Activated naive CD4-positive, alpha-beta T cell (primary cell): ENCODE results near the gene CCDC191.

ENCODE experiments used
- DNase-seq, 4 experiments: peaks; one replicate each; lab custom pipeline; 2025; lab: John Stamatoyannopoulos, UW

The CCDC191 gene

GRCh38 chr3:114056130-114057010 is at the start of gene CCDC191, which contains the start of gene QTRT2:
CCDC191 (minus strand) TSS chr3:114056526; CDS start chr3:114056466, 60 bp downstream.
QTRT2 (plus strand) TSS chr3:114056737; CDS start chr3:114065258, 8,521 bp downstream.
- peak; percentile 88 to 96 (median 90) for DNase-seq

DNA sequence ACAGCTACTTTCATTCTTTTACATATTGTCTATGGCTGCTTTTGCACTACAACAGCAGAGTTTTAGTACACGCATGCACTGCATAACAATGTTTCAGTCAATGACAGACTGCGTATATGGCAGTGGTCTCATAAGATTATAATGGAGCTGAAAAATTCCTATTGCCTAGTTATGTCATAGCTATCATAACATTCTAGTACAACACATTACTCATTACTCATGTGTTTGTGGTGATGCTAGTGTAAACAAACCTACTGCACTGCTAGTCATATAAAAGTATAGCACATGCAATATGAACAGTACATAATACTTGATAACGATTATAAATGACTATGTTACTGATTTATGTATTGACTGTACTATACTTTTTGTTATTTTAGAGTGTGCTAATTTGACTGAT is 48.1 kb upstream of the CCDC191 start:
- no peak for DNase-seq

GRCh38 chr3:114103858-114104257 is 47.5 kb upstream of the CCDC191 start:
- no peak for DNase-seq

DNA sequence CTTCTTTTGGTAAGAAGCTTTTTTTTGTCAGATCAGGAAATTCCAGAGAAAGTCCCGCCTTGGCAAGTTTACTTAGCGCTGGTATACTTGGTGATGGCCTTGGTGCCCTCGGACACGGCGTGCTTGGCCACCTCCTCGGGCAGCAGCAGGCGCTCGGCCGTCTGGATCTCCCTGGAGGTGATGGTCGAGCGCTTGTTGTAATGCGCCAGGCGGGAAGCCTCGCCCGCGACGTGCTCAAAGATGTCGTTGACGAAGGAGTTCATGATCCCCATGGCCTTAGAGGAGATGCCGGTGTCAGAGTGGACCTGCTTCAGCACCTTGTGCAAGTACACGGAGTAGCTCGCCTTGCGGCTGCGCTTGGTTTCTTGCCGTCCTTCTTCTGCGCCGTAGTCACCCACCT is 46.9 kb upstream of the CCDC191 start:
- no peak for DNase-seq

DNA sequence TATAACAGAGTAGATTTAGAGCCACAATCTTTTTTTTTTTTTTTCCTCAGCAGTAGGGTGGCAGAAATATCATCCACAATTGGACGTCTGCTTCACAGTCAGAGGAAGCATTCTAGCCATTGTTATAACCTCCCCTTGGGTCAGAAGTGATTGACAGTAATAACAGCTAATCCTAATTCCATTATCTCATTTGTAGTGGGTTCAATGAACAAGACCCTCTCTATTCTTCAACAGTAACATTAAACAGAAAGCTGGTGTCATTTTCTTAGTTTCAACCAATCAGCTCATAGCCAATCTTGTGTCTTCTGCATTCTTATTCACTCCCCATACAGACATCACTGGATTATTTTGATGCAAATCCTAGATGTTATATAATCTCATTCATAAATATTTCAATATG is 44.8 kb upstream of the CCDC191 start:
- DNase-seq, result no peak

DNA sequence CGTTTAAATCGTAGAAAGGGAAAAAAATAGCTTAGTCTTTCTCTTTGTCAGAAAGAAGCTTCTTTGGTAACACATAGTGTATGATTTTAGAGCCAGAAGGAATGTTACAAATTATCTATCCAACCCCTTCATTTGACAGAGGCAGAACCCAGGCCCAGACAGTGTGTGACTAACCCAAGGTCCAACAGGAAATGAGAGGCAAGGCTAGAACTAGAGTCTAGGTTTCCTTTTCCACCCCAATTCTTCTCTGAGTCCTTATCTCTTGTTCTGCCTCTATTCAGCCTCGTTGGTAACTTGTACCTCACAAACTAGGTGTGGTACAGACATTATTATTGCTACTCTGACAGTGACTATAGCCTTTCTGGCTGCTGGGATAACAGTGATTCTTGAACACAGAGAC is 39.5 kb upstream of the CCDC191 start:
- DNase-seq, result no peak

GRCh38 chr3:114093596-114093995 is 37.3 kb upstream of the CCDC191 start:
- no peak for DNase-seq

- no peak for DNase-seq
These were observed 36.7 kb upstream of the CCDC191 start for GRCh38 chr3:114093016-114093380.

DNA sequence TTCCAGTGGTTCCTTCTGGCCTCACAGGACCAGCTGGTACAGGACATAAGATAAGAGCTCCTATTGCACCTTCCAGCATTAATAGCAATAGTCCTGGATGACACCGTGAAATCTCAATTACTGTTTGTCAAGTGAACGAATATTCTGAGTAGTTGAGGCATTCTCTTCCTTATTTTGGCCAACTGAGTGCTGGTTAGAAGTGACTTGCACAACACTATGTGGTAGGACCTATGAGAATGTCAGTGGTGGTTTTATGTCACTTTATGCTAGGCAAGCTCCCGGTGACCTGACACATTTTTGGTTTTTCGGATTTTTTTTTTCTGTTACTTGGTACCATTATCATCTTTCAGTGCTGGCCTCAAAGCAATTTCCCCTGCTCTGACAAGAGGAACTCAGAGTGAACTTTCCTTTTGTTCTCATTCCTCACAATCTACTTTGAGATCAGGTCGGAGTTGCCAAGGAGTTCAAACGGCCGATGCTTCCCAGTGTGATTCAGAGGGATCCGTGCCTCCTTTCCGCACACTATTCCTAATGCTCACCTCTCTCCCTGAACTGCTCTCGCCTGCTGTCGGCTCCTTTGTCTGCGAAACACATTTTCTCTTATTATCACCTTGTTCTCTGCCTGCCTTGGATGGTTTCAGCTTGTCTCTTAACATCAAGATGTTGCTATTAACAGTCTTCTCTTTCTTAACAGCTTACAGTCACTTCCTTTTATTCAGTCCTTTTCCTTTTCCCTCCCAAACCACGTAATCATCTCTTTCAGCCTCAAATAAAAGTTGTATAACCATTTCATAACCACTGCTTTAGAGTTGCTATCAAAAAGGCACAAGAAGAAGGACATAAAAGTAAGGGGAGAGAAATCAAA is 36.1 kb upstream of the CCDC191 start:
- DNase-seq, result no peak

DNA sequence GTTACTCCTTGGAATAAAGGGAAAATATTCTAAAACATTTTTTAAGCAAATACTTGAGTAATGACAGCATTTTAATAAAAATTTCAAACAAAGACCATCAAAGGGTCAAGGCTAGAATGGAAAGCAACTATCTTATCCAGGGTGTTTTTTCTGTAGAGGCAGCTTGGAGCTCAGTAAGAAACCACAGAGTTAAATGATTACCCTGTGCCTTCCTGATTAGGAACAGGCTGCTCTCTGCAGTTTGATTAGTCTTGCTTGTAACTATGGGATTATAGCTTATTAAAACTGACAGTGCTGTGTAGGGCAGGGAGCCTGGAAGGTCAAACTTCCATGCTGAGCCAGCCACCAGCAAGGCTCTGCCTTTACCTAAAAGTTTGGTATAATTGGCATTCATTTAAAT is 33.3 kb upstream of the CCDC191 start:
- no peak for DNase-seq

DNA sequence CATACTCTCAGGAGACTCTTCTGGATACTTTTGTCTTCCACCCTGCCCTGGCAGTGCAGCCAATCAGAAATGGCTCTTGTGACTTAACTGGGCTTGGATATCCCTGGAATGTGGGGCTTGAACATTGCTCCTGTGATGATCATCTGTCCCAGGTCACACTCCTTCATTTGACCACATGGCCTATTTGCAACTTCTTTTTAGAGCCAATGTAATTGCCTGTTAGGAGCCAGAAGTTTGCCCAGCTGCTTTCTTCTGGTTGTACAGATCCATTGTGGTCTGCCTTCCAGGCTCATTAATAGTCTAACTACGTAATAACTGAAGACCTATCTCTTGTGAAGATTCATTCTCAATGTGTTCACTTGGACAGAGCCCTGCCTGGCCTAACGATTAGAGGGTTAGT is 30.0 kb upstream of the CCDC191 start:
- no peak for DNase-seq

DNA sequence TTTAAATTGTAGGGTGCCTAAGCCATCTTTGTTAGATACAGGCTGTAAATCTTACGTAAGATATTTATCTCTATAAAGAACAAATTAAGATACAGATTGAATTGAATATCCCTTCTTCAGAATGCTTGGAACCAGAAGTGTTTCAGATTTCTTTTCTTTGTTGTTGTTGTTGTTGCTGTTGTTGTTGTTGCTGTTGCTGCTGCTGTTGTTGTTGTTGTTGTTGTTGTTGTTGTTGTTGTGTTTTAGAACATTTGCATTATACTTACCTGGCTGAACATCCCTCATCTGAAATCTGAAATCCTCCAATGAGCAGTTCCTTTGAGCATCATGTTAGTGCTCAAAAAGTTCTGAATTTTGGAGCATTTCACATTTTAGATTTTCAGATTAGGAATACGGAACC is 26.8 kb upstream of the CCDC191 start:
- no peak for DNase-seq

DNA sequence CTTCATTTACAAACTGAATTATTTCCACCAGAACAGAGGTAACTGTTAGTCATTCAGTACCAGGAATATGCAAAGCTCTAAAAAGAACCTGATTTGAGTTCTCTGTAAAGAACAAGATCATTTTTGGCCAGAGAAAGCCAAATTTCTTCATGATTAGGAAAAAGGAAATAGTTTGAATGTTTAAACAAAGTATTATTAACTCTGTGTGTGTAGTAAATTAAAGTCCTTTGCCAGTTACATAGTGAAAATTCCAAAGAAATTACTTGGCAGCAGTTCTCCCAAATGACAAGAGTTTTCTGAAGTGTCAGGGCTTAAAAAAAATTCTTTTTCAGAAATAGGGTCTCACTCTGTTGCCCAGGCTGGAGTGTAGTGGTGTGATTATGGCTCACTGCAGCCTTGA is 24.7 kb upstream of the CCDC191 start:
- no peak for DNase-seq

DNA sequence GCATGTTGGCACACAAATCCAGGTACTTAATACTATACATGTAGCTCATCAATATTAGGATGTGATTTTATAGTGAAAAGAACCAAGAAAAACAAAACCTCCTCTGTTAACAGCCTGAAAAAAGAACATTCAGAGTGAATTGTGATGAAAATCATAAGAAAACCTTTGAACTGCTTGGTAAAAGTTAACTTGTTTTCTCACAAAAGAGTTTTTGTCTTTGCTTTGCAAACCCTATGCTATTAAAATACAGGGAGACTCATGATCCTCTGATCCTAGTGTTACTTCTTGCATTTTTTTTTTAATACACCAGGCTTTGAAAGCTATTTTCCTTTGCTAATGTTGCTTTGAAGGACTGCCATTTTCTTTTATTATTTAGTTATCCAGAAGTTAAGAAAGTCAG is 23.9 kb upstream of the CCDC191 start:
- DNase-seq, result no peak

- no peak for DNase-seq
These were observed 23.4 kb upstream of the CCDC191 start for GRCh38 chr3:114079761-114080160.

DNA sequence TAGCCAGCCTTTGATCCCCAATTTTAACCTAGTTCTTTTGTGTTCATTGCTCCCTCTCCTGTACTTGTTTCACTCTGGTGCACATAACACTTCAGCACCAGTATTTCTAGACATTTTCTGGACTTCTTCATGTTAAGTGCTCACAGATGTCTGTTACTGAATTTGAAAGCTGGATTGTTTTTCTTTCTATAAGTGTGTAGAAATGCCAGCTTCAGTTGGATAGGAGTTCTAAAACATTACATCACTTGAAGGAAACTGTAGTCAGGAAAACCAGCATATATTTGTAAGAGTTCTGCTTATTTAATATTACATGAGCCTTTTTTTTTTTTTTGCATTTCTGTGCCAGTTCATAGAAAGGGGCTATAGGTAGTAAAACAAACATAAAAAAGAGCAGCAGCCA is 21.8 kb upstream of the CCDC191 start:
- no peak for DNase-seq

GRCh38 chr3:114076711-114077110 is 20.4 kb upstream of the CCDC191 start:
- no peak for DNase-seq

- no peak for DNase-seq
These were observed 15.5 kb upstream of the CCDC191 start for GRCh38 chr3:114071786-114072185.

GRCh38 chr3:114068336-114068735 is 12.0 kb upstream of the CCDC191 start:
- no peak for DNase-seq

DNA sequence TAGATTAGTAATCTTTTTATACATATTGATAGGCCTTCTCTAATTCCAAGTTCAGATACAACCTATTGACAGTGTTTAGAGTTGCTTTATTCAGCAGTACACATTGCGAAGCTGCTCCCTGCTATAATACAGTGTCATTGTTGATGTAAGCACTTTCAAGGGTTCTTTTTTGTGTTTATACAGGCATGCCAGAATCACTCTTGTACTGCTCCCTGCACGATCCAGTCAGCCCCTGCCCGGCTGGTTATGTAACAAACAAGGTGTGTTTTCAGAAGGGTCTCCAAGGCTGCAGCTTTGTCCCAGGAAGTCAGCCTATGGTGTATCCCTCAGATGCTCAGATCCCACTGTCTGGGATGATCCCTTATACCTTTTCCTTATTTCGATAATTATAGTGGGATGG is 11.5 kb upstream of the CCDC191 start:
- DNase-seq, result no peak

DNA sequence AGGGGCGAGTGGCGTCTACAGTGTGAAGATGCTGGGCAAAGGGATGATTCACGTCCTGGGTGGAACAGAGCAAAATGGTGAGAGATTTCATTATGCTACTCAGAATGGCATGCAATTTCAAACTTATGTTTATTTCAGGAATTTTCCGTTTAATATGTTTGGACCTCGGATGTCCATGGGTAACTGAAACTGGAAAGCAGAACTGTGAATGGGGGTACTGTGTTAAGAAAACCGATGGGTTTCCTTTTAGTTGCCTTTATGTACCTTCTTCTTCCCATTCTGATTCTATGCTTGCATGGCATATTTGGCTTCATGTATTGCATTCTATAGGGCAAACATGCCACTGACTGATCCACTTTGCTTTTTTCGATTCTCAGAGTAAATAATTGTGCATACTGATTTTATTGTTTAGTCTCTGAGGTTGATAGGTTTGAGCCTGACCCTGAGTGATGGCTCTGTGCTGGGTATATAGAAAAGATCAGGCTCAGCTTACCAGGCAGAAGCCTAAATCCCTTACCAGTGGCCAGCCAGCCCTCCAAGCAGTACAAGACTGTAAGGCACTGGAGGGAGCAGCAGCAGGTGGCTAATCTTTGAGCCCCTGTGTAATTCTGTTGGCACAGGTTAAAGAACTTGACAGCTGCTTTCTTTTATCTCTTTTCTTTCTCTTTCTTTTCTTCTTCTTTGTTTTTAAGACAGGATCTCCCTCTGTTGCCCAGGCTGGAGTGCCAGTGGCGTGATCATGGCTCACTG is 4.8 kb upstream of the CCDC191 start:
- no peak for DNase-seq

GRCh38 chr3:114058646-114059045 is 2.3 kb upstream of the CCDC191 start:
- no peak for DNase-seq
